NCI-H1092 (cell line): ENCODE results near the gene MYH9.

ENCODE experiments used
- DNase-seq: peaks from one replicate; lab custom pipeline; 2025; lab: John Stamatoyannopoulos, UW

MYH9 gene

DNA sequence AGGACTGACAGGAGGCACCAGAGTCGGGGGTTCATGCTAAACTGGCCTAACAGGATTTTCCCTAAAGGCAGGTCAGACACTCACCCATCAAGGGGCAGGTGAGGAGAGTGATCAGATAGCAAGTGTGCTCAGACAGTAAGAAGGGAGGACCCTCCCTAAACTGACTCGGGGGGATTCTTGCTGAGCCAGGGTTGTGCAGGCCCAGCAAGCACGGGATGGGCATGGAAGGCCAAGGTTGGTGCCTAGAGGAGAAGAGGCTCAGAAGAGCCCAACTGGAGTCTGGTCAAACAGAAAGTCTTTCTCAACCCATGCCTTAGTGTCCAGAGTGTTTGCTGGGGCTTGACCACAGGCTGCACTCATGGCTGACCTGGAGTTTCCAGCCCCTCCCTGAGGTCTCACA lies 141.0 kb downstream of the MYH9 start:
- no peak for DNase-seq

DNA sequence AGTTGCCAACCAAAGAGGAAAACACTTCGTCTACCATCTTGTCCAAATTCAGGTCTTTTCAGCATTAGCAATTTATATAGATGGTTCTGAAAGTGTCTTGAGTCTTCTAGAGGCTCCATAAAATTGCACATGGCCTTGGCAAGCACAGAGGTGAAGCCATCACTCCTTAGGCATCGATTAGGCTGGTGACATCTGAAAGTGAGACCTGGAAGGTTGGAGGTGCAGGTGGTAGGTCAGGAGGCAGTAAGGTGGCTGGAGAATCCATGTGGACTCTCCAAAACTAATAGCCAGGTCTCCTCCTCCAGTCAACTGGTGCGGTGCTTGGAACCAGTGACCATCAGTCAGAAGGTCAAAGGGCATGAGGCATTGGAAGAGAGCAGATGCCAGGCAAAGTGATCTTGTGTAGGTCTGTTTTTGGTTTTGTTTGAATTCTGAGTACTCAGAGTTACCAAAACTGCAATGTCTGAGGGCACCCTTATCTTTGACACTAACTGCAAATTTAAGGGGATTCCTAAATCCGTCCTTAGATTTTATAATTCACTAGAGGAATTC lies 141.9 kb downstream of the MYH9 start:
- DNase-seq = no peak

DNA sequence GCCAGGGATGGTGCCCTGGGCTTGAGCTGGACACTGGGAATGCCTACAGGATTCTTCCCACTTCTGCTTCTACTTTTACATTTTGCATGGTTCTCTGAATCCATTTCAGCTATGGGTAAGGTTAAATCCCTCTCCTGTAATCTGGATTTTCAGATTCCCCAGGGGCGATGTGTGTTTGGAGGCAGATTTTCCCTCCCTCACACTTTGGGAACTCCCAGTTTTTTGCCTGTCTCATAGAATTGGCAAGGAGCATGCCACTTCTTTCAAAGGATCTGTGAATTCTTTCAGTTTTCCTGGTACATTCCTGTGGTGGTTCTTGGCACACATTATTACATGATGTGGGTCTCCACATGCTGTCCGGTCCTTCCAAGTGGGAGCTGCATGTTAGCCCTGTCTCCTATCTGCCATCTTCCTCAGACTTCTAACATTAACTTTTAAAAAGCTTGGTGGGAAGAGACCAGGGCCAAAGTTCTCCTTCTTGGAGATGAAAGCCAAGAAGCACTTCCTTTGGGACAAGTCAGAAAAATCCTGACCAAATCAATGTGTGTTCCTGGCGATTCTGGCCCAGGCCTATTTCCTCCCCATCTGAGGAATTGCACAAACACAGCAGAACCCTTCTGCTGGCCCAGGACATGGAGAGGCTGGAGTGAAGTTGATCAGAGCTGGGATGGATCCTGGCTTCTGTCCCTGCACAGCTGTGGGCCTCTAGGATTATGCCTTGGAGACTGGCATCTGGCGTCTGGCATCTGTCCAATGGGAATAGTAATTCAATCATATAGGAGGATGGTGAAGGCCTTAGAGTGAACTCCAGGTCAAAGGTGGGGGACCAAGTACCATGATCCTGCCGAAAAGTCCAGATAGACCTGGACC lies 143.0 kb downstream of the MYH9 start:
- no peak for DNase-seq

DNA sequence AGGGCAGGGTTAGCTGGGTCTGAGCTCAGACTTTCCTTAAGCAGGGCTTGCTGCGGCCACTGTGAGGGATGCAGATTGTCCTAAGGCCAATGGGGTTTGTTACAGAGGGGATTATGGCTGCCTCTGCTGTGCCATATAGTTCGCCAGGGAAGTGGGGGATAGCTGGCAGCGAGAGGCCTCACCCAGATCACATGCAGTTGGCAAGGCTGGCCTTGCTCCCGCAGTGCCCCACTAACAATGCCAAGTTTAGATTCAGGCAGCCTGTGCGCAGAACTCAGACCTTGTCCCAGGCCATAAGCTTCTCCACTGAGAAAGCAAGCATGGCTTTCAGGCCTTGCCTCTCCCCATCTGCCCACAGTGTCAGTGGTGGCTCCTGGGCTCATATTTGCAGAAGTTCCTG lies 143.8 kb downstream of the MYH9 start:
- no peak for DNase-seq

DNA sequence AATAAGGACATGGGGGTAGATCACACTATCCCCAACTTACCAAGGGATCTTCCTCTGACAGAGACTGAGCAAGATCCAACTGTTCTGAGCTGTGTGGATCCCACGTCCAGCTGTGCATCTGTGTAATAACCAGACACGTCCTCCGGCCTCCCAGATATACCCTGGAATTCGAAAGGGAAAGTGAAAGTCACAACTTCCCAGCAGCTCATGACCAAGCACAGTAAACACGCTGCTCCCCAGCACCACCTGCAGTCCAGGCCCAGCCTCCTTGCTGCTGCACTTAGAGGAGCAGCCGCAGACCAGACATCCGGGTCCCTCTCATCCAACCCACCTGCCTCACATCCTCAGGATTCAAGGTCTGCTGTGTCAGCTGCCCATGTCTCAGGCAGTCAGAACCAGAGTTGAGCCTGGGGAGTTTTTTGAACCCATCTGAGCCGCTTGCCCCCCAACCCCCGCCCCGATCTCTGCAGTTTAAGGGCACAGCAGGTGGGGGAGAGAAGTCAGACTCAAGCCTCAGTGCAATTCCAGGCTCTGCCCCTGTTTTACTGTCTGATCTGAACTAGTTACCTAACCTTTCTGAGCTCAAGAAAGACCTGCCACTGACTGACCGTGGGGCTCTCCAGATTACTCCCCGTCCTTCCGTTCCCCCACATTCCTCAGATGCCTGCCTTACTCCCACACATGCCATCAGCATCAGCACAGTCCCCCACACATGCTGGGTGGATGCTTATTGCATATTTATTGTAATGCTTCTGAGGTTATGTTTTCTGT lies 148.2 kb downstream of the MYH9 start, which contains the start of gene APOL2:
Gene APOL2, minus strand, starts transcription at position 127 of the 771 bp plus-strand sequence. CDS start 6,365 bp downstream, outside the sequence.
- peak; percentile 84 for DNase-seq

DNA sequence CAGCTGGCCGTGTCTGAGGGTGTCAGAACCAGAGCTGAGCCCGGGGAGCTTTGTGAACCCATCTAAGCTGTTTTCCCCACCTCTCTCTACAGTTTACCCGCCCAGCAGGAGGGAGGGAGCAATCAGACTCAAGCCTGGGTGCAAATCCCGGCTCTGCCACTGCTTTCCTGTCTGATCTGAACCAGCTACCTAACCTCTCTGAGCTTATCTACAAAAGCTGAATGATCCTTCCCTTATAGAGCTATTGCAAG lies 148.7 kb downstream of the MYH9 start:
- DNase-seq = no peak

DNA sequence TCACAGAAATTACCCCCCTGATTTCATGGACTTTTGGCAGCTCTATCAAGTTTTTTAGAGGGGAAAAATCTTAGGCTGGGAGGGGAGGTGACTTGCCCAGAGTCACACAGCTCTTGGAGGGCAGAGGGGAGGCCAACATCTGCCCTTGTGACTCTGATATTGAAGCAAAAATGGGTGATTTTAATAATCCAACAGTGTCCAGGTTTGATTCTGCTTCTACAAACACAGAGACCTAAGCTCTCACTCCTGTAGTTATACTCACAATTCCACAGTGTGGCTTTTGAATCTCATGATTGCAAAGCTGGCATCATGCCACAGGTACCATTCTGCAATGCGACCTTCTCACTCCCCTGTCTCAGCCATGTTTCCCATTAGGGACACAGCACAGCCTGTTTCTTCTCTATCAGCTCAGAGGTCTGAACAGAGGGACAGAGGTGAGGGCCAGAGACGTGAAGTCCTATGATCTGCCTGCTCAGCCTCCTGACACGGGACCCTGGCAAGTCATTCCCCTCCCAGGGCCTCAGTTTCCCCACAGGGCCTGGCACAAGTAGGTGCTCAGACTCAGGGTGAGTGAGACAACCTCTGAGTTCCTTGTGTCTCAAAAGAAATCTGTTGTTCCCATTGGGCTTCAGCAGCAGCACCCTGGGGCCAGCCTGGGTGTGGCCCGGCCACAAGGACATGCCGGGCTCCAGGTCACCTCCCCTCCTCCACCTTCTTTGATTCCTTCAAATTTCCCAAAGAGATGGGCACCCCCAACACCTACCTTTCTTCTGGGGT lies 149.2 kb downstream of the MYH9 start:
- peak; percentile 46 for DNase-seq

DNA sequence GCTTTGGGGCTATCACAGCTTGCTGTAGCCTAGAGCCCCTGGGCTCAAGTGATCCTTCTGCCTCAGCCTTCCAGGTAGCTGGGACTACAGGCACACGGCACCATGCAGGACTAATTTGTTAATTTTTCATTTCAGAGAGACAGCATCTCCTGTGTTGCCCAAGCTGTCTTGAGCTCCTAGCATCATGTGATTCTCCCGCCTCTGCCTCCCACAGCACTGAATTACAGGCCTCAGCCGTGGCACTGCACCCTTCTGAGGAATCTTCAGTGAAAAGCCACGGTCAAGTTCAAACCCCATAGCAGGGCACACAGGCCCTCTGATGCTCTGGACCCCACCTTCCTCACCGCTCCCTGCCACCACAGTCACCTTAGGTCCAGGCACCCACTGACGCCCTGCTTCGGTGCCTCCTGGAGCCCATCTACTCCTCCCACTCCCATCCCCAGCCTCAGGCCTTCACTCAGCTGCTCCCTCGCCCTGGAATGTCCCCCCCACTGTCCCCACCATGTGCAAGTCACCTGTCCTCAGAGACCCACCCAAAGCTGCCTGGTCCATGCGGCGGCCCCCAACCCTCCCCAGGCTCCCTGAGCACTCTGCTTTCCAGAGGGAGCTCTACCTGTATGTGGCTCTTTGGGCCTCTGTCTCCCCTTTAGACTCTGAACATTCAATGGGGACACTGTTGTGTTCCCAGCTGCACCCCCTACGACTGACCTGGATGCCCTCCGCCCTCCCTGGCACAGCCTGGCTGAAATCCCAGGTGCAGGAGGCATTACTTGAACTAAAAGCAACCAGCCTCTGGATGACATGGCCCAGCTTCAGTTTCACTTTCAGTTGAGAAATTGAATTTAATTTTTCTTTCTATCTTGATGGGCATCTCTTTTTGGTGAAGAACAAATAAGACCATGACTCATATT lies 150.1 kb downstream of the MYH9 start:
- DNase-seq = no peak

DNA sequence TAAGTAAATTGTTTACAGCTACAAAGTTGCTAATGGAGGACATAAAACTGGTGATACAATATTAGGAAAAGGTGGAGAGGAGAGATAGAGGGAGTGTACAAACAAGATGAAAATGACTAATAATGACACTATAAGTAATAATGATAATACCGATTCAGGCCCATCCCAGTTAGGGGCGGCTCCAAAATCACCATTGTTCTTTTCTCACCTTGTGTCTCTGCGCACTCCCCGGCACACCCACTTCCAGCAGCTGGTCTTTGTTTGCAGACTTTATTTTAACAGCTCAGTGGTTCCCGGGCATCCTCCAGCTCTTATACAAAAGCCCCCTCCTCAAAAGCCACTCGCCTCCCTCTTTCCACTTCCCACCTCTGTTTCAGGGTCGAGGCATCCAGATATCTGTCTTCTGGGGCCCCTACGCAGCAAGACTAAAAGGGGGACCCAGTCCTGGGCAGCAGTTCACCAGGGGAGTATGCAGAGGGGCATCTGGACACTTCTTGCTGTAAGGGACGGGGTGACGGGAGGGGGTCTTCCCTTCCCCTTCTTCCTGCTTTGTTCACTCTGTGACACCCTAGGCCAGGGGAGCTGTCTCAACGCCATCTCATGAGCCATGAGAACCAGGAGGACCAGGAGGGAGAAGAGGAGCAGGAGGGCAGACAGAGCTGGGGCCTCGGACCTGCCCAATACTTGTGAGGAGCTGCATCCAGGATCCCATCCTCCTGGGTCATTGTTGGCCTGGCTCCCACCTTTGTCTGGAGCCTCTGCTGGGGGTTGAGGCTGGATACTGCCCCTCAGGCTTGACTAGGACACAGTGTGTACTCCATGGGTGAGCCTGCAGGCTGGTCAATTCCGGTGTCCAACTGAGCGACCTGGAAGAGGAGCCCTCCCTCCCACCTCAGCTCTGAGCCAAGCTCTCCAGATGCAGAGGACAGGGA lies 151.1 kb downstream of the MYH9 start:
- no peak for DNase-seq

DNA sequence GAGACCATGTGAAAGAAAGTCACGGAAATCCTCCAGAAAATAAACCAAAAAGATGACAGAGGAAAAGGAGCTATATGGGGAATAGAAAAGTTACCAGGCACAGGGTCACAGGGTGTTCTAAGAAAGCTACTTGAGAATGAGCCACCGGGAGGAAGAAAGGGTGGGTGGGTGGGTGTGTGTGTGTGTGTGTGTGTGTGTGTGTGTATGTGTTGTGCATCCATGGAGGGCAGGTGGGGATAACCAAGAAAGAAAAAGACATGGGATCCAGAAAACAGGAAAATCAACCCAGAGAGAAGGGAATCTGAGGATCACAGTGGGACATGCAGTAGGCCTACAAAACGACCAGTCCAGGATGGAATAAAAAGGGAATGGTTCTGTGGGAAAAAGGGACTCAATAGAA lies 152.2 kb downstream of the MYH9 start:
- no peak for DNase-seq

DNA sequence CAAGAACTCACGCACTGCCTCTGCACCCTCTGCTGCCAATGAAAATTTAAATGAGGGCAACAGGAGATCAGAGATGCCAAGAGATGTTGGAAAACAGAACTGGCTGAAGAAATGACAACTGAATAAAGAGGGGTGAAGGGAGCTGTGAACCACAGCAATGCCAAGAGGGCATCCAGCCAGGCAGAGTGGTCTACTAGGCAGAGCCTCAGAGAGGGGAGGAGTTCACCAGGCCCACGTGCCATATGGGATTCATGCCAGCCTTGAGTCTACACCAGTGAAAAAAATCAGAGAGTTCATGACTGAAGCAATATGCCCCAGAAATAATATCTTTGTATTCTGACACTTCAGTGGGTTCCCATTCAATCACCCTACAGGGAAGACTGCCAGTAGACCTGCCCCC lies 152.8 kb downstream of the MYH9 start:
- DNase-seq = no peak

DNA sequence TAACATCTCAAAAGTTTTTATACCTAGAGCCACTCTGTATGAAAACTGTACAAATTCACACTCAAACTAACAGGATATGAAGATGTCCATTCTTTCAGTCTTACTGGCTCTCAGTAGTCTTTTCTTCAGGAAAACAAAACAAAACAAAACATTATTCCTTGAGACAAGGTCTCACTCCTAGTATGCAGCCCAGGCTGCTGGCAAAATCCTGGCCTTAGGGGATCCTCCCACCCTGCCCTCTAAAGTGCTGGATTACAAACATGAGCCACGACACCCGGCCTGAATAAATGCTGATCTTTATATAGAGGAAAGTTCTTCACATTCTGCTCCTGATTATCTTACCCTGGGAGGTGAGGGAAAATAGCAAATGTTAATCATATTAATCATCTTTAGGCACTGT lies 153.6 kb downstream of the MYH9 start:
- no peak for DNase-seq

DNA sequence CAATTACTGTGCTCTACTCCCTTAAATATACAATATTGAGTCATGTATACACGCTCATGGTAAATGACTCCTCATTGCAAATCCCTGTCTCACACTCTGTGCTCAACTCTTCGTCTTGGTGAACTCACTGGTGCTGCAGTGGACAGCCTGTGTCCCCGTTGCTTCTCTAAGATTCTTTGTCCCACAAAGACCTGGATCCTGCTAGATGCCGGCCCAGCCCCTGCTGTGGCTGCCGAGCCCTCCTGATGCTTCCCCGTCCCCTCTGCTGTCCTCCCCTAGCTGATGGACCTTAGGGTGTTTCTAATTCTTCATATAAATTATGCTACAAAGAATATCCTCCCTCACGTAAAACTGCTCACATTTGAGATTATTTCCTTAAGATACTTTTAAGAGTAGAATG lies 154.0 kb downstream of the MYH9 start:
- no peak for DNase-seq

DNA sequence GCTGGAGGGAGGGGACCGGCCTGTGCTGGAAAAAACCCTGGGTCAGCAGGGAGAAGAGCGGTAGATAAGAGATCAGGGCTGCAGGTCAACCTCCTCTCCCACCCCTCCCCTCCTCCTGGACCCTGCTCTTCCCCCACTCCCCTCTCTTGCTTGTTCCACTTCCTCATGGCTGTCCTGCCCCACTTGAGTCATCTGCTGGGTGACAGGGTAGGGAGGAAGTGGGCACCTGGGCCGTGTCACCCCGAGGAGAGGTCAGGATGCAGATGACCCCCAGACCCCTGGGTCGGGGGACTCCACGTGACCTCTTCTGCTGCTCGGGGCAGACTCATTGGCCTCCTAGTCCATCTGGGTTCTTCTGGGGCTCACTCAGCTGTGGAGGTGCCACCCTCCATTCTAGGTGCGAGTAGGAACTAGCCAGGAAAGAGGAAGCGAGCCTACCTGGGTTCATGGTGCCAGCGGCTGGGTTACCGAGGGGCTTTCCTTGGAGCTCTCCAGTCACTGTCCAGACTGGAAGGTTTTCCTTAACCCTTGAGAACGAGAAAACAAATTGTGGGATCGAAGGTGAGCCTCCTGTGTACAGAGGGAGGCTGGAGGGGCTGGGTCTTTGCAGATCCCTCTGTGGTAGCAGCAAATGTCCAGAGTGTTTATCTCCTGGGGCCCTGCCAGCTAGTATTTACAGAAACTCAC lies 154.9 kb downstream of the MYH9 start:
- no peak for DNase-seq
